Inferior parietal cortex (tissue), 1 donor: ENCODE measurements around the gene MIPOL1.
"Not testable (repeated sequence)": the region's sequence is repeated elsewhere in the genome, so short reads cannot be mapped to it uniquely, and the experiment has no call there.

Experiments
- DNase-seq: peaks from one replicate; pipeline ENCODE4 v3.0.0-alpha.2; 2016; ENCODE audit errors: extremely low spot score

Gene MIPOL1, protein sequence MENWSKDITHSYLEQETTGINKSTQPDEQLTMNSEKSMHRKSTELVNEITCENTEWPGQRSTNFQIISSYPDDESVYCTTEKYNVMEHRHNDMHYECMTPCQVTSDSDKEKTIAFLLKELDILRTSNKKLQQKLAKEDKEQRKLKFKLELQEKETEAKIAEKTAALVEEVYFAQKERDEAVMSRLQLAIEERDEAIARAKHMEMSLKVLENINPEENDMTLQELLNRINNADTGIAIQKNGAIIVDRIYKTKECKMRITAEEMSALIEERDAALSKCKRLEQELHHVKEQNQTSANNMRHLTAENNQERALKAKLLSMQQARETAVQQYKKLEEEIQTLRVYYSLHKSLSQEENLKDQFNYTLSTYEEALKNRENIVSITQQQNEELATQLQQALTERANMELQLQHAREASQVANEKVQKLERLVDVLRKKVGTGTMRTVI

DNA sequence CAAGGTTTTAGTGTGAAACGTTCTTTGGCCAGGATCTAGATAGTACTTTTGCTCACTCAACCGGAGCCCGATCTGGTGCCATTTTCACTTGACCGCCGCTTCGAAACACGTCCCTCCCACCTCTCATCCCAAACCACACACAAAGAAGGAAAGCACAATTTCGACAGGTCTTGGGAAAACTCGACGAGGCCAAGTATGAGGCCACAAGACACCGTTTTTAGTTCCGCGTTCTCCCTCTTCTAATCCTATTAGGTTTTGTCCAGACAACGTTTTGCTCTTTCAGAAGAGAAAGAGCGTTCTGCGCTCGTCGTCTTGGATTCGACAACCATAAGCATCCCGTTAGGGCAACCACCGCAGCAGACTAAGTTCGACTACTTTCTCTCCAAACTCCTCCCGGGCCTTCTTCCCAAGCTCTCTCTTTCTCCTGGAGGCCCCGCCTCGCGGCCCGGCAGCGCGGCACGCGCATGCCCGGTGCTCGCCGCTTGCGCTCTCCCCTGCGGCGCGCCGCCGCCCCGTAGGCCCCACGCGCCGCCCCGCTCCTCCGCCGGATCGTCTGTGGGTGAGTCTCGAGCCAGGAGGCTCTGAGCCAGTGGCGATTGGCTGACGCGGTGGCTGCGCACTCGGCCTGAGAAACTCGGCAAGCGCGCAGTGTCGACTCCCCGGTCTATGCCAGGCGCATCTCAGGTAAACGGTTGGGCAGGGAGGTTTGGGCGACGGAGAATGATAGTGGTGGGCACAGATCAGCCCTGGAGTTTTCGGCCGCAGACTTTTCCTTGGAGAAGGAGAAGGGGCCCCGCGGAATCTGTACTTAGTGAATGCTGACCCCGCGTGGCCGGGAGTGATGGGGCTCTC is at the start of gene MIPOL1:
Gene MIPOL1 (plus strand): TSS at position 517 of the 852 bp plus-strand sequence. CDS start 49,952 bp downstream, outside the sequence.
- DNase-seq, result peak; percentile 75

DNA sequence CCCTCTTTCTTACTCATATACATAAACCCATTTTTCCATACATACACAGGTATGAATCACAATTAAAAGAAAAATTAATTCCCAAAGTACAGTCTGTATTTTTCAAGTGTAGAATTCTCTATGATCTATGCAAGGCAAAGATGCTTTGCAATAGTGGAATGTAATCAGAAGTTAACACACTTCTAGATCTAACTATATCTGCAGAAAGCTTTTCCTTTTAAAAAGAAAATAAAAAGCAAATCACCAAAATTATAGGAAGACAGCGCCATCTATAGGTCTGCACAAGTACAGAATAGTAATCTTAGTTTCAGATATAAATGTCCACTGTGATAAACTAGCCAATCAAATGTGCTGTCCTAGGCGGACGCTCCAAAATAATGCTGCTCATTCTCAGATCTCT is 47.3 kb upstream of the MIPOL1 start:
- DNase-seq, result peak; percentile 74

DNA sequence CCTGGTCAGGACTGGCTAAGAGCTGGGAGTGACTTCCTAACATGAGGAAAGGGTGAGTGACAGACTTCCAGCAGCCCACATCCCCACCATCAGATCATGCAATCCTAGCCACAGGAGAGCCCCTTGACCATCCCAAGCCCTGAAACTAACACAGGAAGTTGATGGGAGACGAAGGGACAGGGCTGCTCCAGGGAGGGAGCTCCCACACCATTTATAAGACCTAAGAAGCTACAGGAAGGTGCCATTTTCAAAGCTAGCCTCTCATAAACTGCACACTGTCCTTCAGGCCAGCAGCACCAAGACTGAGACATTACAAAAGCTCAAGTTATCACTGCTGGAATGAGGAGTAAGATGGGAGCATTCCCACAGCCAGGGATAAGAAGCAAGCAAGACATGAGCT is 44.7 kb upstream of the MIPOL1 start:
- DNase-seq, result no peak

DNA sequence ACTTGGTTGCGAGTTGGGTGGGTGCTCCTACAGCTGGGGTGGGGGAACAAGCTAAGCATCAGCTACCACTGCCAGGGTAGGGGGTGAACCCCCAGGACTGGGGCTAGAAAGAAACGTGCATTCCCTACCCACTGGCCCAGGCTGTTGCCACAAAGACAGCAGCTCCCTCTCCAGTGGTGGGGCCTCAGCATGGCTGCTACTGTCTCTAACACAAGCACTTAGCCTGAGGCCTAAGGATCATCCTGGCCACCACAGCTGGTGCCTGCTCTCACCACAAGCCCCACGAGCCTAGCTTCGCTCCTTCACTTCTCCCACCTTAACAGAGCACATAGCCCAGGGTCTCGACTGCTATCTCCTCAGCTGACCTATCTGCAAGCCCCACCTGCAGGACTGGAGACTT is 44.3 kb upstream of the MIPOL1 start:
- no peak for DNase-seq

DNA sequence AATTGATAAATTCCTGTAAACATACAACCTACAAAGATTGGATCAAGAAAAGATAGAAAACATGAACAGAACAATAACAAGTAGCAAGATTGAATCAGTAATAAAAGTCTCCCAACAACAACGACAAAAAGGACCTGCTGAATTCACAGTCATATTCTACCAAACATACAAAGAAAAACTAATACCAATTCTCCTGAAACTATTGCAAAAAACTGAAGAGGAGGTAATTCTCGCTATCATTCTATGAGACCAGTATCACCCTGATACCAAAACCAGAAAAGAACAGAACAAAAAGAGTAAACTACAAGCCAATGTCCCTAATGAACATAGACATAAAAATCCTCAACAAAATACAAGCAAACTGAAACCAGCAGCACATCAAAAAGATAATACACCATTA is 39.8 kb upstream of the MIPOL1 start:
- no peak for DNase-seq

DNA sequence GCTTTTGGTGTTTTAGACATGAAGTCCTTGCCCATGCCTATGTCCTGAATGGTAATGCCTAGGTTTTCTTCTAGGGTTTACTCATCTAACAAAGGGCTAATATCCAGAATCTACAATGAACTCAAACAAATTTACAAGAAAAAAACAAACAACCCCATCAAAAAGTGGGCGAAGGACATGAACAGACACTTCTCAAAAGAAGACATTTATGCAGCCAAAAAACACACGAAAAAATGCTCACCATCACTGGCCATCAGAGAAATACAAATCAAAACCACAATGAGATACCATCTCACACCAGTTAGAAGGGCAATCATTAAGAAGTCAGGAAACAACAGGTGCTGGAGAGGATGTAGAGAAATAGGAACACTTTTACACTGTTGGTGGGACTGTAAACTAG is 35.4 kb upstream of the MIPOL1 start:
- not testable (repeated sequence) for DNase-seq

DNA sequence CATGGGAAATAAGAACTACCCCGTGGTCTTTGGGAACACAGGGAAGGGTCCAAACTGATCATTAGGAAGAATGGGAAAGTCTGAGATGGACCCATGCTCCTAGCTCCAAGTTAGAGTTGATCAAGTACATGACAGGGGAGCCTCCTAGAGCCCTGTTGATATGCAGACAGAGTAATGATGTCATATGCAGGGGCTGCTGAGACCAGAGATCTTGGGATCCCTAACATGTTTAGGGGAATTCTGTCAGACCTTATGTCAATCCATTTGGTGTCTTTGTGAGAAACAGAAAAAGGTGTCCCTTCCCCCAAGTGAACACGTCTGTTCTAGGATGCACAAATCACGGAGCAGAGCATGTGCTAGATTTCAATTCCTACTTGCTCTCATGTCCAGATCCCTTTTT is 31.9 kb upstream of the MIPOL1 start:
- DNase-seq, result no peak

DNA sequence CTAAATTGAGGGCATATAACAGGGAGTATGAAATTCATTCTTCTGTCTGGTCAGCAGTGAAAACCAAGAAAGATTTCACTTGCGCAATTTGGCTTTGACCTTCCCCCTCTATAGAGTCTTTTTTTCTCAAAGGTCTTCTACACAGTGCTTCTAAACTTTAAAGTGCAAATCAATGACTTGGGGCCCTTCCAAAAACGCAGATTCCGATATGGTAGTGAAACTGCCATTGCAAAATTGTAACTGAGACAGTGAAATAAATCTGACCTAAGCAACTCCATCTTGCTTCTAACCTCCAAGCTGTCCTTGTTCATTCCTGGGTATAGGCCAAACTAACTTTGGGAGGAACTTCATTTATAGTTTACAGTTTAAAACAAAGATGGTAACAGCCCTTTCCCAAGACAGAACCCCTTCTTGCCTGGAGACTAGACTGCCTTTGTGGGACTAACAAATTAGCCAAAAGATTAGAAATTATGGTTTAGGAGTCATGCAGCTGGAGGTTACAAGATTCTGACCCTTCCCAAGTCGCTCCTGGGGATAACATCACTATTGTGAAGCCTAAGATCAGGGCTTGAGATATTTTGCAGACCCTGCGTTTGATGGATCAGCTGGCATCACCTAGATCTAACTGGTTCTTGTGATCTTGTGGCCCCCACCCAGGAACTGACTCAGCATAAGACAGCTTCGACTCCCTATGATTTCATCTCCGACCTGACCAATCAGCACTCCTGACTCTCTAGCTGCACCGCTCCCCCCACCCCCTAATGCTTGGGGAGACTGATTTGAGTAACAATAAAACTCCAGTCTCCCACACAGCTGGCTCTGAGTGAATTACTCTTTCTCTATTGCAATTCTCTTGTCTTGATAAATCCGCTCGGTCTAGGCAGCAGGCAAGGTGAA is 30.3 kb upstream of the MIPOL1 start:
- no peak for DNase-seq

DNA sequence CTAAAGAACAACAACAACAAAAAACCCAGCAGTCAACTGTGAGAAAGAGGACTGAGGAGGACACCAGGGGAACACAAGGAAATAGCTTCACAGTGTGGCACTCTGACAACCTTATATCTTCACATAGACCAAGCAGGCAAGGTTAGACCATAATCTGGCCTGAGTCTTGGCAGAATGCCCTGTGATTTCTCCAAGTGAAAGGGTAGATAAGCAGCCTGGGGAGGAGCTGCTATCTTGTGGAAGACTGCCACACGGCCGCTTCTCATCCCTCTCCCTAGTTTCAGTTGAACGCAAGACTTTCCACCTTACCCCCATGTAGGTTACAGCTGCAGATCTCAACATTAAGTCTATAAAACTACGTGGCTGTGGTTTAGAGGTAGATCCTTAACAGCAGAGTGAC is 29.0 kb upstream of the MIPOL1 start:
- no peak for DNase-seq

DNA sequence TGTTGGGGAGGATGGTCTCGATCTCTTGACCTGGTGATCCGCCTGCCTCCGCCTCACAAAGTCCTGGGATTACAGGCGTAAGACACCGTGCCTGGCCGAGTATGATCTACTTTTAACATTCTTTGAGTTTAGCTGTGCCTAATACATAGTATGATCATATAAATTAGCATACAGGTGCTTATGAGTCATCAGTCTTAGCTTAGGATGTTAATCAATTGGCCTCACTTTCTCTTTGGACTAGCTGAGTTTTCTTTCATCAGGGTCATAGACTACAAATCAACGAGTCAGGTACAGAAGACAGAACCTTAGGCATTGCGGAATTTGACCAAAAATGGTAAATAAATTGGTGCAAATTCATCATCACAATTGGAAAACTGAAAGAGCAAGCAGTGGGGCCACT is 27.5 kb upstream of the MIPOL1 start:
- DNase-seq, result no peak

DNA sequence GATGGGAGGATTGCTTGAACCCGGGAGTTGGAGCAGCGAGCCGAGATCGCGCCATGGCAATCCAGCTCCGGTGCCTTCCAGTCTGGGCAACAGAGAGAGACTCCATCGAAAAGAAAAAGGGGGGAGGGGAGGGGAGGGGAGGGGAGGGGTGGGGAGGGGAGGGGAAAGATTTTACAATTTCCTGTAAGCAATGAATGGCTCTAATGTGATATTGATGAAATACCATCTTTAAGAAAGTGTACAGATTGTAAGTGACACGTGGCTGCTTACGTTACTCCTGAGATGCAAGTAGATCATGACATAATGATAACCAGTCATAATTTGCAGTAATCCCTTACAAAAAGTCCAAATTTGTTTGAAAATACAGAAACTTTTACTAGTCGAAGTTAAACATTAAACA is 26.7 kb upstream of the MIPOL1 start:
- DNase-seq, result no peak

DNA sequence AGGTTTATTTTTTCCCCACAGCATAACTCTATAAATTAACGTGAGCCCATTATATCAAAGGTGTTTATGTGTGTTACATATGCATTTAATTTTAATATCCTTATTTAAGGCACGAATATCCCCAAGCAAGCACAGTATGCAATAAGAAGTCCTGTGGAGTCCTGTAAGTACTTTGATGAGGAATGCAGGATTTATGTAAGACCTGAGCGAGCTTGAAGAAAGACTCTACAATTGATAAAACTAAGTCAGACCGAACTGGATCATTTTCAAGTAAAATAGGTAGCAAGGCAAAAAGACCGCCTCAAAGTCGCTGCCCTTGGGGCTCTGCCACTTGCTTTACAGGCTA is 26.1 kb upstream of the MIPOL1 start:
- DNase-seq, result no peak

DNA sequence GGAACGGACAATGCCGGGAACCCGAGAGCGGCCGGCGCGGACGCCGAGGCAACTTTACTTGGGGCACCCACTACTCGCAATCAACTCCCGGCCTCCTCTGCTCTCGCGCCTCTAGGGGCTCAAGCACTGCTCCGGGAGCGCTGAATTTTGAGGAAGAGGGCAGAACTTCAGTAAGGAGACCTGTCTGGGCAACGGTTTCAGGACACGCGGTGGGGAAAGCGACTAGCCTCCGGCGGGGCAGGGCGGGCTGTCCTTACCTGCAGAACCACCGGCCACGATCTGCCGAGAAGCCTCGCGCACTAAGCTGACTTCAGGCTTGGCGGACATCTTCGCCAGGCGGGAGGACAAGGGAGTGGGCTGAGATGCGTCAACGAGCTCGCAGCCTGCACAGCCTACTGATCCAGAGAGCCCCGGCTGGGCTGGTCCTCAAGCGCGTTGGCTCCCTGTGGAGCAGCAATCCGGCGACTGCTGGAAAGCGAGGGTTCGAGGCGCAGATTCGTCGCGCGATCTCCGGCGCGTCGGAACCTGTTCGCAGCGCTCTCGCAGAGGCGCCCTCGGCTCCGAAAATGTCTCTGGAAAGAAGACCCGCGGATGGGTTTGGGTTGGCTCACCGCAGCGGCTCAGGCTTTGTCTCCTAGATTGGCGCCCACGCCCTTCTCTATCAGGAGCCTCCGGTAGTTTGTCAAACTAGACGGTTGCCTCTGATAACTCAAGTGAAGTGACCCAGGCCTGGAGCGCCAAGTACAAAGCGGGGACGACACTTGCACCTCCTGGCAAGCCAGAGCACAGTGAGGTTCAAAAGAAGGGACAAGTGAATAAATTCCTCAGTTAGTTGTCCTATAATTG is 25.5 kb upstream of the MIPOL1 start, which contains the start of gene SLC25A21:
Gene SLC25A21 (minus strand): TSS at position 583 of the 846 bp plus-strand sequence.
- DNase-seq, result peak; percentile 76

DNA sequence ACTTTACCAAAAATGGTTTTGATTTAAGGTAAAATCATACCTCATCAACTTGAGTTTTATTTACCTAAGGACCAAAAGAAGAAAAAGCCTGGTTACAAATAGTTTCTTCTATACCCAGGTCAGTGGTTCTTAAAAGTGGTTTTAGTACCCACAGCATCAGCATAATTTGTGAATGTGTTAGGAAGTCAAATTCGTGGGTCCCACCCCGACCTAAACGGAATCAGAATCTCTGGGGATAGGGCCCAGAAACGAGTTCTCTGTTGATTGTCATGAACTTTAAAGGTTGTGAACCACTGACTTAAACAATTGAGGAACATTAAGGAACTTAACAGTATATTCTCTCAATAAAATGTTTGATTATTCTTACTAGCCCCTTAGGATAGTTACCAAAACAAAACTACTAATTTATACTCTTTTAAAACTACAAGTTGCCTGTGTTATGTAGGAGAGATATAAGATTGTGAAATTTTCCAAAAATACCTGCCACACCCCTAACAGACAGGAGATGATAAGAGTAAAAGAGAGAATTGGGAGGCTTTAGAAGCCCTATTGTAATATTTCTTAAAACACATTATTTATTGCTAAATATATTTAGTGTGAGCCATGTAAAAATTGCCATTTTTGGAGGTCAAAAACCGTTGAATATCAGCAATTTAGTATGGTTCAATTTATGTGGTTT is 24.7 kb upstream of the MIPOL1 start:
- DNase-seq, result no peak

DNA sequence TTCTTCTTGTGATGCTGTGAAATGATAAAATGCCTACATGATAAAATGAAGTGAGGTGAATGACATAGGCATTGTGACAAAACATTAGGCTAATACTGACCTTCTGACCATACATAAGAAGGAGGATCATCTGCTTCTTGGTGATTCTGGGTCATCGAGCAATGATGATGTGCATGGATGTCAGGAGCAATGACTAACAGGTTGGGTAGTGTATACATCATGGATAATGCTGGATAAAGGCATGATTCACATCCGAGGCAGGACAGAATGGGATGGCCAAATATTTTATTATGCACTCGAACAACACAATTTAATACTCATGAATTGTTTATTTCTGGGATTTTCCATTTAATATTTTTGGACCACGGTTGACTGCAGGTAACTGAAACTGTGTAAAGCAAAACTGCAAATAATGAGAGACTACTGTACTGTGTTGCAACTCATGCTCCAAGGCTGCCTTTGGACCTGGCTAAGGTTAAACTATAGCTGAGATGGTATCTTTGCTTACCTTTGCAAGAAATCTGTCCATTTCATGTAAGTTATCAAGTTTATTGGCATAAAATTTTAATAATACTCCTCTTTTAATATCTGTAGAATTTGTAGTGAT is 17.7 kb upstream of the MIPOL1 start:
- no peak for DNase-seq

DNA sequence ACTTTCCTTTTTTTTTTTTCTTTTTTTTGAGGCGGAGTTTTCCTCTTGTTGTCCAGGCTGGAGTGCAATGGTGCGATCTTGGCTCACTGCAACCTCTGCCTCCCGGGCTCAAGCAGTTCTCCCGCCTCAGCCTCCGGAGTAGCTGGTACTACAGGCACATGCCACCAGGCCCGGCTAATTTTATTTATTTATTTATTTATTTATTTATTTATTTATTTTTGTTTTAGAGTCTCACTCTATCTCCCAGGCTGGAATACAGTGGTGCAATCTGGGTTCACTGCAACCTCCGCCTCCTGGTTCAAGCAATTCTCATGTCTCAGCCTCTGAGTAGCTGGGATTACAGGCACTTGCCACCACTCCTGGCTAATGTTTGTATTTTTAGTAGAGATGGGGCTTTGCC is 16.9 kb upstream of the MIPOL1 start:
- not testable (repeated sequence) for DNase-seq

DNA sequence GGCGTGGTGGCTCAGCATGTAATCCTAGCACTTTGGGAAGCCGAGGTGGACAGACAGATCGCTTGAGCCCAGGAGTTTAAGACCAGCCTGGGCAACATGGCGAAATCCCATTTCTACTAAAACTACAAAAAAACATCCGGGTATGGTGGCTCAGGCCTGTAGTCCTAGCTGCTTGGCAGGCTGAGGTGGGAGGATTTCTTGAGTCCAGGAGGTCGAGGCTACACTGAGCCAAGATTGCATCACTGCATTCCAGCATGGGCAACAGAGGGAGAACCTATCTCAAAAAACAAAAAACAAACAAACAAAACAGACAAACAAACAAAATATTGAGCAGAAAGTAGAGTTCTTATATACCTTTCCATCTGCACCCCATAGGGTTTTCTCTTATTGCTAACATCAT is 16.3 kb upstream of the MIPOL1 start:
- no peak for DNase-seq

DNA sequence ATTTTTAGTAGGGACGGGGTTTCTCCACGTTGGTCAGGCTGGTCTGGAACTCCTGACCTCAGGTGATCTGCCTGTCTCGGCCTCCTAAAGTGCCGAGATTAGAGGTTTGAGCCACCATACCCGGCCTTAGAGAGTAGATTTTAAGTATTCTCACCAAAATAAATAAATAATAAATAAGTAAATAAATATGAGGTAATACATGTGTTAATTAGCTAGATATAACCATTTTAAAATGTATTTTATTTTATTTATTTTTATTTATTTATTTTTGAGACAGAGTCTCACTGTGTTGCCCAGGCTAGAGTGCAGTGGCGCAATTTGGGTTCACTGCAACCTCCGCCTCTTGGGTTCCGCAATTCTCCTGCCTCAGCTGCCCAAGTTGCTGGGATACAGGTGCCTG is 13.2 kb upstream of the MIPOL1 start:
- DNase-seq, result not testable (repeated sequence)

DNA sequence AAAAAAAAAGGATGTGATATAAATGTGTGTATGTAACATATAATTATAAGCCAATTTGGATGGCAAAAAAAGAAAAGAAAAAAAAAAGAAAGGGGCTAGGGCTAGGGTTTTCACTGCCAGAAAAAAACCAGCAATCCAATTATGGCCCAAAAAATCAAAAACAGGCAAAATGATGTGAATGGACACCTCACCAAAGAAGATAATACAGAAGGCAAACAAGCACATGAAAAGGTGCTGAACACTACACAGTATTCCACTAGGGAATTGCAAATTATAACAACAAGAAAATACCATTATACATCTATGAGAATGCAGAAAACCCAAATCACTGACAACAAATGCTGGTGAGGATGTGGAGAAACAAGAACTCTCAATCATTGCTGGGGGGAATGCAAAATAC is 12.1 kb upstream of the MIPOL1 start:
- DNase-seq, result no peak

DNA sequence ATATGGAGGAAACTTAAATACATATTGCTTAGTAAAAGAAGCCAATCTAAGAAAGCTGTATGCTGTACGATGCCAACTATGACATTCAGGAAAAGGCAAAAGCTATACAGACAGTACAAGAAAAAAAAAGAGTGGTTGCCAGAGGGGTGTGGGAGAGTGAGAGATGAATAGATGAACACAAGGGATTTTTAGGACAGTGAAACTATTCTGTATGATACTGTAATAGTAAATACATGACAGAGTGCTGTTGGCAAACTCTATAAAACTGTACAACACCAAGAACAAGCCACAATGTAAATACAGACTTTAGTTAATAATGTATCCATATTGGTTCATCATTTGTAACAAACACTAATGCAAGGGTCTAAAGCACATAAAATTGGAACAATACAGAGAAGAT is 10.9 kb upstream of the MIPOL1 start:
- no peak for DNase-seq
